DOHH2 (cell line): ENCODE results near the gene RRAGD.

Experiments used
- H3F3A ChIP-seq: fragments of 200-600 bp; sonication (generic), shearing (Covaris generic); 2 replicates; pipeline ENCODE4 v1.6.0; 2016; ENCODE audit warnings: antibody characterized with exemption, mild to moderate bottlenecking; ENCODE audit not compliant: control insufficient read depth, insufficient read depth
- H3K27ac ChIP-seq: fragments of 200-600 bp; sonication (generic); 2 replicates; pipeline ENCODE4 v1.5.1; 2014; ENCODE audit warnings: low read depth, mild to moderate bottlenecking, low read length, moderate library complexity
- H3K27me3 ChIP-seq: fragments of 200-600 bp; sonication (generic); 2 replicates; pipeline ENCODE4 v1.6.1; 2014; ENCODE audit warnings: mild to moderate bottlenecking, low read length, mixed read lengths; ENCODE audit not compliant: control insufficient read depth
- H3K36me3 ChIP-seq: fragments of 200-600 bp; sonication (generic); 2 replicates; pipeline ENCODE4 v1.6.1; 2014; ENCODE audit warnings: mild to moderate bottlenecking, low read length, moderate library complexity, mixed read lengths; ENCODE audit not compliant: control insufficient read depth
- H3K4me1 ChIP-seq: fragments of 200-600 bp; sonication (generic); 2 replicates; pipeline ENCODE4 v1.6.1; 2014; ENCODE audit warnings: mild to moderate bottlenecking, low read length, mixed read lengths; ENCODE audit not compliant: control insufficient read depth
- H3K4me2 ChIP-seq: fragments of 200-600 bp; sonication (generic); 2 replicates; pipeline ENCODE4 v1.6.0; 2014; ENCODE audit warnings: mild to moderate bottlenecking, low read length, moderate library complexity
- H3K4me3 ChIP-seq: fragments of 200-600 bp; sonication (generic); 2 replicates; pipeline ENCODE4 v1.5.1; 2014; ENCODE audit warnings: mild to moderate bottlenecking, low read length, mixed read lengths
- H3K79me2 ChIP-seq: fragments of 200-600 bp; sonication (generic); 2 replicates; pipeline ENCODE4 v1.6.1; 2014; ENCODE audit warnings: mild to moderate bottlenecking, low read length, mixed read lengths; ENCODE audit not compliant: control insufficient read depth
- H3K9me2 ChIP-seq: fragments of 200-600 bp; sonication (generic); replicated peaks from 2 replicates; pipeline ENCODE4 v1.6.1; 2014; ENCODE audit warnings: mild to moderate bottlenecking, low read length, mixed read lengths; ENCODE audit not compliant: control insufficient read depth
- H3K9me3 ChIP-seq: fragments of 200-600 bp; sonication (generic); 2 replicates; pipeline ENCODE4 v1.6.1; 2014; ENCODE audit warnings: antibody characterized with exemption, low read length, mixed read lengths; ENCODE audit not compliant: control insufficient read depth, insufficient read depth
- H4K20me1 ChIP-seq: fragments of 200-600 bp; sonication (generic); 2 replicates; pipeline ENCODE4 v1.6.0; 2014; ENCODE audit warnings: low read depth, mild to moderate bottlenecking, antibody characterized with exemption, low read length, moderate library complexity; ENCODE audit not compliant: control insufficient read depth, insufficient read depth
- CTCF ChIP-seq: fragments of 200-600 bp; sonication (generic); IDR thresholded peaks from one replicate; pipeline ENCODE4 v1.5.1; 2014; ENCODE audit warnings: antibody characterized with exemption, mild to moderate bottlenecking, low read depth, low read length; ENCODE audit not compliant: poor library complexity, severe bottlenecking
- EZH2phosphoT487 ChIP-seq: fragments of 200-600 bp; sonication (generic); IDR thresholded peaks from 2 replicates; pipeline ENCODE4 v1.6.1; 2017; ENCODE audit warnings: borderline replicate concordance, mild to moderate bottlenecking, antibody characterized with exemption, low read length, moderate library complexity, mixed read lengths

Gene RRAGD

DNA sequence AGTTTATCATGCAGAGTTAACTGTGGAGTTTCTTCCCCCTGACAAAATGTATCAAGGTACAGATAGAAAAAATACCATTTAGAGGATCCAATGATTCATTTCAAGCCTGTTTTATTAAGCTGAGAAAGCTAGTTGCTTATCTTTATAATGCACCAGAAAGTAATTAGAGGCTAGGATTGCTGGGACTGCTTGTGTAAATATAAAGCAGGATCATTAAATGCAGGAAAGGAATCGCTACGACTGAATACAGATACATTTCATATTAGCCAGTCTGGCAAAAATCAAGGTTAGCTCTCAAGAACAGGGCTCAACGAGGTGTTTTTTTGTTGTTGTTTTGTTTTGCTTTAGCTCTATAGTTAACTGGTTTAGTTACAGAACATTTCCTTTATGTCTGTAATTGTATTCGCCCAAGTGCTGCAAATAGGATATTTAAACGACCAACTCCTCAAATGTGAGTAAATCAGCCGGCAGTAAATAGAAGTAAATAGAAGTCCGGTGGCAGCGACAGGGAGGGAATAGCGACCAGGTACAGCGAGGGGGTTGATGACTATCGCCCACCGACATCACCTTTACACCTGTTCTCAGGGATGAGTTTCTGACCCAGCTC is 60.3 kb downstream of the RRAGD start:
- Histone ChIP-seq H3K79me2 (peaks cover 84% of the 10 kb centered on the region), H3K27ac (peak overlapping the region; percentile 99), H3K36me3 (peaks cover 59% of the 10 kb centered on the region), H3F3A (peaks cover 42% of the 10 kb centered on the region), H3K9me3 (no peaks in the 10 kb centered on the region), H3K9me2 (no peaks in the 10 kb centered on the region), H3K4me1 (peaks cover 74% of the 10 kb centered on the region), H3K27me3 (no peaks in the 10 kb centered on the region), H3K4me3 (peak overlapping the region; percentile 81), H4K20me1 (peaks cover 30% of the 10 kb centered on the region), H3K4me2 (peak overlapping the region; percentile 88)
- TF ChIP-seq CTCF (no peak), EZH2phosphoT487 (no peak)

DNA sequence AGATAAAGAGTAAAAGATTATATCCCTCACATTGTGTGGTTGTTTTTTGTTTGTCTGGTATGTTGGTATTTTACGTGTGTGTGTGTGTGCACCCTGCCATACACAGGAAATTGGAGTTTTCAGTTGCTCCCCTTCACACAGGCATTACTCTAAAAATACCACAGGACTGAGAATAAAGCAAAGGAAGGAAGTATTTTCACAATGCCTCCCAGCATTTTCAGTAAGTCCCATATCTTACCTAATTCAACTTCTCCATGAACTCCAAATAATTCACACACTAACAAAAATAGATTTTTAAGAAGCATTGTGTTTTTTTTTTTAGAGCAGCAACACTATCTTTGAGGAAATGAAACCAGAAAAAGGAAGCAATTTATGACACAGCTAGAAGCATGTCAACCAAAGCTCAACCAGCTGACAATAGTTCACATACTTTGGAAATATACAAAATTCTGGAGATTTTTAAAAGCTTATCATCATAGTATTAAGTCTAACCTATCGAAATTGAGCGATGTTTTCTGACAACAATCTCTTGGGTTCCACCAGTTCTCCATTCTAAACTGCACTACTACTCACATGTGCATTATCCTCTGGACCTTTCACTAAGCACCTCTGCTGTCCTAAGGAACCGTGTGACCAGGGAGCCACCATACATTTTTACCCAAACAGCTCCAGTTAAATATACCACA is 61.6 kb downstream of the RRAGD start:
- Histone ChIP-seq H3K79me2 (peaks cover 96% of the 10 kb centered on the region), H3F3A (peaks cover 29% of the 10 kb centered on the region), H3K9me3 (no peaks in the 10 kb centered on the region), H3K27me3 (no peaks in the 10 kb centered on the region), H3K4me2 (peak overlapping the region; percentile 88), H3K27ac (peak overlapping the region; percentile 99), H4K20me1 (peaks cover 36% of the 10 kb centered on the region), H3K36me3 (peaks cover 71% of the 10 kb centered on the region), H3K4me1 (peaks cover 74% of the 10 kb centered on the region), H3K9me2 (no peaks in the 10 kb centered on the region), H3K4me3 (peak overlapping the region; percentile 81)
- TF ChIP-seq EZH2phosphoT487 (no peak), CTCF (no peak)

GRCh38 chr6:89348372-89348771 is 63.7 kb downstream of the RRAGD start:
- TF ChIP-seq EZH2phosphoT487 (no peak), CTCF (no peak)
- no peaks in the 10 kb centered on the region for H3K27me3 ChIP-seq
- no peaks in the 10 kb centered on the region for H3K9me2 ChIP-seq
- peak overlapping the region; percentile 99 for H3K27ac ChIP-seq
- peaks cover 83% of the 10 kb centered on the region for H3K36me3 ChIP-seq
- H3K4me2 ChIP-seq = peak overlapping the region; percentile 88
- H3K4me1 ChIP-seq = peaks cover 69% of the 10 kb centered on the region
- no peaks in the 10 kb centered on the region for H3K9me3 ChIP-seq
- peaks cover 47% of the 10 kb centered on the region for H4K20me1 ChIP-seq
- peak overlapping the region; percentile 81 for H3K4me3 ChIP-seq
- H3K79me2 ChIP-seq = peaks cover 100% of the 10 kb centered on the region
- peaks cover 16% of the 10 kb centered on the region for H3F3A ChIP-seq
